OCI-LY7 (cell line): Measurements from ENCODE around the gene PCDHGA2. TPM values are rescaled to one million over a fixed set of nuclear protein-coding genes. Genes with fewer than 3 reads are reported as not detected.
"Not testable (repeated sequence)": the region's sequence is repeated elsewhere in the genome, so short reads cannot be mapped to it uniquely, and the experiment has no call there.

ENCODE experiments used
- BruUV-seq: library from RNA; stranded (reverse); fragments of 400-500 nt; replicated peaks from 2 replicates; lab custom pipeline; 2021; lab: Mats Ljungman, UMichigan
- CTCF ChIA-PET: fragments of 300-600 bp; sonication (Branson Sonifier 250); formaldehyde crosslinking; loops from one replicate; lab custom pipeline; 2022; ENCODE audit warnings: antibody characterized with exemption; ENCODE audit not compliant: unreplicated experiment; lab: Charles Lee
- POLR2A ChIA-PET: fragments of 300-600 bp; sonication (Branson Sonifier 250); formaldehyde crosslinking; loops from one replicate; lab custom pipeline; 2022; ENCODE audit warnings: antibody characterized with exemption; lab: Charles Lee
- DNase-seq: peaks from one replicate; pipeline ENCODE4 v3.0.0-alpha.2; 2015; ENCODE audit warnings: low spot score
- H2AFZ ChIP-seq: fragments of 200-600 bp; sonication (generic), shearing (Covaris generic); 2 replicates; pipeline ENCODE4 v1.6.1; 2014; ENCODE audit warnings: mild to moderate bottlenecking, antibody characterized with exemption, low read length, moderate library complexity
- H3K27ac ChIP-seq: fragments of 200-600 bp; sonication (generic); 2 replicates; pipeline ENCODE4 v1.5.1; 2014; ENCODE audit warnings: mixed run types, low read depth, mild to moderate bottlenecking, moderate library complexity, low read length, inconsistent platforms; ENCODE audit not compliant: poor library complexity, severe bottlenecking
- H3K36me3 ChIP-seq: fragments of 200-600 bp; sonication (generic); 2 replicates; pipeline ENCODE4 v1.6.1; 2014; ENCODE audit warnings: mild to moderate bottlenecking, antibody characterized with exemption, low read length, moderate library complexity, mixed read lengths; ENCODE audit not compliant: insufficient read depth
- H3K4me1 ChIP-seq: fragments of 200-600 bp; sonication (generic); 2 replicates; pipeline ENCODE4 v1.5.1; 2014; ENCODE audit warnings: mild to moderate bottlenecking, low read length; ENCODE audit not compliant: insufficient read depth, poor library complexity, severe bottlenecking
- H3K4me2 ChIP-seq: fragments of 200-600 bp; sonication (generic); 2 replicates; pipeline ENCODE4 v1.6.1; 2014; ENCODE audit warnings: mild to moderate bottlenecking, low read length
- H3K4me3 ChIP-seq: fragments of 200-600 bp; sonication (generic); 2 replicates; pipeline ENCODE4 v1.5.1; 2014; ENCODE audit warnings: mild to moderate bottlenecking, low read depth, low read length; ENCODE audit not compliant: poor library complexity, severe bottlenecking
- H3K79me2 ChIP-seq: fragments of 200-600 bp; sonication (generic); 2 replicates; pipeline ENCODE4 v1.6.1; 2016; ENCODE audit warnings: low read depth, mild to moderate bottlenecking, low read length, moderate library complexity, mixed read lengths; ENCODE audit not compliant: insufficient read depth
- H3K9me2 ChIP-seq: fragments of 200-600 bp; sonication (generic); 2 replicates; pipeline ENCODE4 v1.6.1; 2016; ENCODE audit warnings: mild to moderate bottlenecking, low read length, mixed read lengths; ENCODE audit not compliant: insufficient read depth
- H3K9me3 ChIP-seq: fragments of 200-600 bp; sonication (generic); 2 replicates; pipeline ENCODE4 v1.6.1; 2014; ENCODE audit warnings: mild to moderate bottlenecking, mixed run types, low read length, mixed read lengths
- H4K20me1 ChIP-seq: fragments of 200-600 bp; sonication (generic); 2 replicates; pipeline ENCODE4 v1.6.1; 2014; ENCODE audit warnings: mild to moderate bottlenecking, antibody characterized with exemption, low read length, moderate library complexity, mixed read lengths; ENCODE audit not compliant: insufficient read depth
- EZH2phosphoT487 ChIP-seq: fragments of 200-600 bp; sonication (generic); IDR thresholded peaks from 2 replicates; pipeline ENCODE4 v1.6.1; 2018; ENCODE audit warnings: low read depth, borderline replicate concordance, mild to moderate bottlenecking, mixed run types, antibody characterized with exemption, low read length, moderate library complexity, mixed read lengths
- intact Hi-C: fragments of 100-400 bp; cut with micrococcal nuclease; formaldehyde crosslinking; loops from one replicate; pipeline ENCODE4 v1.10.0; 2022; ENCODE audit not compliant: unreplicated experiment
- total RNA-seq, 2 experiments: library from RNA; depleted of rRNA in 1 of 2; stranded (reverse); fragments of >200 nt in 1 of 2; shearing (Covaris generic) in 1 of 2; gene quantifications; 2 replicates each; pipeline ENCODE4 v1.2.3, GENCODE V29; 2014 to 2022
- TF ChIP-seq, protein P1 (sequence below): fragments of 200-600 bp; sonication (generic); conservative IDR thresholded peaks from 2 replicates; pipeline ENCODE4 v1.5.1; 2014; ENCODE audit warnings: mild to moderate bottlenecking, antibody characterized with exemption, low read length, moderate library complexity, mixed read lengths

PCDHGA2 gene
- total RNA-seq, 2 experiments from 2014 or later = 0.19 to 0.74 TPM

DNA sequence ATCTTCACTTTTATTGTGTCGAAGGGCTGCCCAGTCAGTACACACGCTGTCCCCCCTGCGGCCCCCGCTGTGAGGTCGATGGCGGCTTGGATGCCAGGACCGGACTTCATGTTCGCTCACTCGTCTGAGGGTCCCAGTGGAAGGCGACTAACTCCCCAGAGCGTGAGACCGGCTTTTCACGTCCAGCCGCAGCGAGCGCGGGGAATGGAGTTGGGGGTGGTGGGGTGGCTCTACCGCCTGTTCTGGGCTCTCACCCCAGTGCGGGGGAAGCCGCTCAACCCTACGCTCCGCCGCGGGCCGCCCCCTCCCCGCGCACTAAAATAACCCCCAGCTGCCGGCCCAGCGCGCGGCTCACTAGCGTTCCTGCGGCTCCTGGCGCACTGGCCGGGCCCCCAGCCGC, 34.8 kb upstream of the PCDHGA2 start, which contains the start of gene SLC25A2:
TSS of gene SLC25A2 (minus strand) at position 294 of the 400 bp plus-strand sequence. CDS start at position 110, 184 bp downstream.
- Histone ChIP-seq H3K27ac (no peak within 1 kb of the TSS), H2AFZ (no peak within 1 kb of the TSS), H3K4me2 (no peak within 1 kb of the TSS), H3K4me1 (no peaks in the 10 kb centered on the region), H3K9me3 (0 out of 2 replicates have a peak, but pooled peaks cover 7% of the 10 kb centered on the region), H3K4me3 (no peak within 1 kb of the TSS), H4K20me1 (no peaks in the 10 kb centered on the region), H3K36me3 (no peaks in the 10 kb centered on the region), H3K79me2 (no peaks in the 10 kb centered on the region), H3K9me2 (no peaks in the 10 kb centered on the region)
- intact Hi-C loops = no loop called here
- TF ChIP-seq, protein P1, sequence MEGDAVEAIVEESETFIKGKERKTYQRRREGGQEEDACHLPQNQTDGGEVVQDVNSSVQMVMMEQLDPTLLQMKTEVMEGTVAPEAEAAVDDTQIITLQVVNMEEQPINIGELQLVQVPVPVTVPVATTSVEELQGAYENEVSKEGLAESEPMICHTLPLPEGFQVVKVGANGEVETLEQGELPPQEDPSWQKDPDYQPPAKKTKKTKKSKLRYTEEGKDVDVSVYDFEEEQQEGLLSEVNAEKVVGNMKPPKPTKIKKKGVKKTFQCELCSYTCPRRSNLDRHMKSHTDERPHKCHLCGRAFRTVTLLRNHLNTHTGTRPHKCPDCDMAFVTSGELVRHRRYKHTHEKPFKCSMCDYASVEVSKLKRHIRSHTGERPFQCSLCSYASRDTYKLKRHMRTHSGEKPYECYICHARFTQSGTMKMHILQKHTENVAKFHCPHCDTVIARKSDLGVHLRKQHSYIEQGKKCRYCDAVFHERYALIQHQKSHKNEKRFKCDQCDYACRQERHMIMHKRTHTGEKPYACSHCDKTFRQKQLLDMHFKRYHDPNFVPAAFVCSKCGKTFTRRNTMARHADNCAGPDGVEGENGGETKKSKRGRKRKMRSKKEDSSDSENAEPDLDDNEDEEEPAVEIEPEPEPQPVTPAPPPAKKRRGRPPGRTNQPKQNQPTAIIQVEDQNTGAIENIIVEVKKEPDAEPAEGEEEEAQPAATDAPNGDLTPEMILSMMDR = no peak
- no peak for TF ChIP-seq EZH2phosphoT487
- no peak for DNase-seq
- ChIA-PET CTCF (no interaction called here), POLR2A (interaction anchor here (0.6 kb wide), 1 partner anchor 30 kb away, joined by 3 read pairs; no protein-coding TSS in a partner anchor)
- BruUV-seq = no TSS peak

DNA sequence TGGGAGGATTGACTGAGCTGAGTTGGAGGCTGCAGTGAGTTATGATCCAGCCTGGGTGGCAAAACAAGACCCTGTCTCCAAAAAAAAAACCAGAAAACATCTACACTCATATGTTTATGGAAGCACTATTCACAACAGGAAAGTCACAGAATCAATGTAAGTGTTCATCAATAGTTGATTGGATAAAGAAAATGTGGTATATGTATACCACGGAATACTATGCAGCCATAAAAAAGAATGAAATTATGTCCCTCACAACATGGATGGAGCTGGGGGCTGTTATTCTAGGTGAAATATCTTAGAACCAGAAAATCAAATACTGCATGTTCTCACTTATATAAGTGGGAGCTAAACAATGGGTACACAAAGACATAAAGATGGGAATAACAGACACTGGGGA, 31.9 kb upstream of the PCDHGA2 start:
- Histone ChIP-seq H3K4me3 (no peak overlapping the region), H3K79me2 (no peaks in the 10 kb centered on the region), H2AFZ (no peak overlapping the region), H3K27ac (no peak overlapping the region), H3K4me1 (no peaks in the 10 kb centered on the region), H3K36me3 (peaks cover 5% of the 10 kb centered on the region; the same call in 1 of the 2 replicates), H3K9me3 (0 out of 2 replicates have a peak, but pooled peaks cover 7% of the 10 kb centered on the region), H3K9me2 (no peaks in the 10 kb centered on the region), H3K4me2 (no peak overlapping the region), H4K20me1 (no peaks in the 10 kb centered on the region)
- DNase-seq = no peak
- ChIA-PET POLR2A (interaction anchor here (1.1 kb wide), 1 partner anchor 13 kb away, joined by 3 read pairs; the partner anchor contains the start of gene TAF7), CTCF (no interaction called here)
- intact Hi-C loops = no loop called here
- no TSS peak for BruUV-seq
- TF ChIP-seq, protein P1 = no peak
- no peak for TF ChIP-seq EZH2phosphoT487

DNA sequence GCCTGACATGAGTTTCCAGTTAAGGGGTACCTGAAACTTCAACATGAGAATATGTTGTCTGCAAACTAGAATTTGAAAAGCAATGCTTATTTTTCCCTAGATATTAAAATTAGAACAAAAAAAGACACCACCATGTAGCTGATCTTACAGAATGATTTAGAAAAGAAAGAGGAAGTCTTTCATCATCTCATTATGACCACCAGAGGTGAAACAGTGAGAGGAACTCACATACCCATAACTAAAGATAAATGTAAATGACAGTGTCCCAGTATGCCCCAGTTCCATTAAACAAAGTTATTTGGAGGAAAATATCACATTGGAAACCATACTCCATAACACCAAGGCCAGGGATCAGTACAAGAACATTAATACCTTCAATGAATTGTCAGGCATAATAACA, 24.8 kb upstream of the PCDHGA2 start:
- Histone ChIP-seq H3K27ac (no peak overlapping the region), H3K4me1 (peaks cover 7% of the 10 kb centered on the region), H2AFZ (no peak overlapping the region), H3K4me3 (no peak overlapping the region), H3K79me2 (peaks cover 54% of the 10 kb centered on the region), H3K9me3 (peaks cover 37% of the 10 kb centered on the region), H3K4me2 (no peak overlapping the region), H3K9me2 (no peaks in the 10 kb centered on the region), H4K20me1 (no peaks in the 10 kb centered on the region), H3K36me3 (peaks cover 73% of the 10 kb centered on the region)
- intact Hi-C loops = no loop called here
- TF ChIP-seq, protein P1 = no peak
- TF ChIP-seq EZH2phosphoT487 = no peak
- BruUV-seq = no TSS peak
- ChIA-PET POLR2A (no interaction called here), CTCF (no interaction called here)
- DNase-seq = no peak

DNA sequence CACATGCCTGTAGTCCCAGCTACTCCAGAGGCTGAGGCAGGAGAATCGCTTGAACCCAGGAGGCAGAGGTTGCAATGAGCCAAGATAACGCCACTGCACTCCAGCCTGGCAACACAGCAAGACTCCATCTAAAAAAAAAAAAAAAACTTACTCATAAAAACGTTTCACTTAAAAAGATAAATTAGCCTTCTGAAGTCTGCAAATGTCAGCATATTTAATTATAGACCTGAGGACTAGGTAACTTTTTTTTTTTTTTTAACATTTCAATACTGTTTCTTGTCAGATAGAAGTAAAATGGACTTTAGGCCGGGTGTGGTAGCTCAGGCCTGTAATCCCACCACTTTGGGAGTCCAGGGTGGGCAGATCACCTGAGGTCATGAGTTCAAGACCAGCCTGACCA, 21.6 kb upstream of the PCDHGA2 start:
- H3K27ac ChIP-seq, CTCF ChIA-PET, H2AFZ ChIP-seq, H3K4me2 ChIP-seq, intact Hi-C loops, H3K9me2 ChIP-seq, DNase-seq, POLR2A ChIA-PET, H4K20me1 ChIP-seq, H3K4me3 ChIP-seq, BruUV-seq: not testable (repeated sequence)
- peaks cover 80% of the 10 kb centered on the region for H3K79me2 ChIP-seq
- peaks cover 28% of the 10 kb centered on the region for H3K4me1 ChIP-seq
- H3K9me3 ChIP-seq = peaks cover 51% of the 10 kb centered on the region
- peaks cover 83% of the 10 kb centered on the region for H3K36me3 ChIP-seq
